ENCODE results near the gene CKB. TPM values are rescaled to one million over a fixed set of nuclear protein-coding genes. Genes with fewer than 3 reads are reported as not detected.
"Not testable (repeated sequence)": the region's sequence is repeated elsewhere in the genome, so short reads cannot be mapped to it uniquely, and the experiment has no call there.

CKB gene
- total RNA-seq, 1 donor from 2014 or later: 533 TPM

DNA sequence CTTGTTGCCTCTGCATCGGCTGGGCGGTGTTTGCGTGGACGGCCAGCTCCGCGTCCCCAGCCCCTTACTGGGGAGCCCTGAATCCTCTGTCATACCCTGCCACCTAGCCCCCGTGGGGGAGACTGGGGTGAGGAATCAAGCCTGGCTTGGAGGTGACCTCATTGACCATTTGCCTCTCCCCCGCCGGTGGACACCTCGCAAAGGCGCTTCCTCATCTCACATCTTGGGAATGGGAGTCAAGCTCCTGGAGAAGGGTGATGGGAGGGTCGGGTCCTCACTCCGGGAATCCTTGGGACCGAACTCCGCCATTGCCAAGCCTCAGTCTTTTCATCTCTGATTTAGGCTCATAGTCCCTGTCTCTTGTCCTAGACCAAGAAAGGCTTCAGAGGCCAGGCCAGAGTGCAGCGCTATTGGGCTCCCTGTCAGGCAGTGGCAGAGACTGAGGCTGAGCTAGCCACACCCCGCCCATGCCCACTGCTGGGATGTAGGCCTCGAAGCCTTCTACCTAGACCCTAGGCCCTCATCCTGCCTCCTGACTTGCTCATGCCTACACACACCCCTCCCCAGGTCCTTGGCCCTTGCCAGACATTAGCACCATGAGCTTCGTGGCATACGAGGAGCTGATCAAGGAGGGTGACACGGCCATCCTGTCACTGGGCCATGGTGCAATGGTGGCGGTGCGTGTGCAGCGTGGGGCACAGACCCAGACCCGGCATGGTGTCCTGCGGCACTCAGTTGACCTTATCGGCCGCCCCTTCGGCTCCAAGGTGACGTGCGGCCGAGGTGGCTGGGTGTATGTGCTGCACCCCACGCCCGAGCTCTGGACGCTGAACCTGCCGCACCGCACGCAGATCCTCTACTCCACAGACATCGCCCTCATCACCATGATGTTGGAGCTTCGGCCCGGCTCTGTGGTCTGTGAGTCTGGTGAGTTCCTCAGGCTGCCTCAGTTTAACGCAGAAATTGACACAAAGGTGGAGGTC lies 7.0 kb upstream of the CKB start:
- ATAC-seq: no peak
- intact Hi-C loops (cut with micrococcal nuclease): no loop called here

DNA sequence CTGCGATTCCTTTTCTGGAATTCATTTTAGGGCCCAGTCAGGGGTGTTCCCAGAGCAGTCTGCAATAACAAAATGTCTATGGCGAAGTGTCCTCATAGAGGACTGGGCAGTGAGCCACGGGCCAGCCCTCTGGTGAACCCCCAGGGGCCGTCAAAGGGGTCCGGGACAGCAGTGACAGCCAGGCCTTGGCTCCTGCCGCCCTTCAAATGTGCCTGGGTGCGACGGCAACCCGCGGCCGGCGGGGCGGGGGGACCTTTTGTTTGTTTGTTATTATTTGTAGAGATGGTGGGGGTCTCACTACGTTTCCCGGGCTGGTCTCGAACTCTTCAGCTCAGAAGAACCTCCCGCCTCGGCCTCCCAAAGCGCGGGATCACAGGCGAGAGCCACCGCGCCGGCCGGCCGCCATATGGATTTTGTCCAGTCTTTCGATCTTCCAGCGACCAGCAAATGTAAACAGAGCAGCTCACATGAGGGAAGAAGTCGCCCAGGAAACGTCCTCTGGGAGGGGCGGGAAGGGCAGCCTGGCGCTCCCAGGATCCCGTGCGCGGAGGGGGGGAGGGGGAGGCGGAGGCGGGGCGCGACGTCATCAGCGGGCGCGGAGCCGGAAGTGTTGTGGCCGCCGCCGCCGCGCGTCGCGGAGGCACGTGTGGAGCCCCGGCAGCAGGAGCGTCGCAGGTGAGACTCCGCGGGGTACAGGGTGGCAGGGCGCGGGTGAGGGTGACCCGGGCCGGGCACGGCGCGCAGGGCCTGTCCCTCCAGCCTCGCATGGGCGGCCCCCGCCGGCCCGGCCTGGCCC lies 6.2 kb upstream of the CKB start, which contains the start of gene TRMT61A:
Gene TRMT61A, plus strand, starts transcription at position 610 of the 796 bp plus-strand sequence. CDS start 783 bp downstream, outside the sequence.
- ATAC-seq: peak; percentile 90
- peak; percentile 93 for DNase-seq
- intact Hi-C loops (cut with micrococcal nuclease): no loop called here

More for the DNA sequence above, 7.0 kb upstream of the CKB start:
- peak; percentile 29 for DNase-seq

DNA sequence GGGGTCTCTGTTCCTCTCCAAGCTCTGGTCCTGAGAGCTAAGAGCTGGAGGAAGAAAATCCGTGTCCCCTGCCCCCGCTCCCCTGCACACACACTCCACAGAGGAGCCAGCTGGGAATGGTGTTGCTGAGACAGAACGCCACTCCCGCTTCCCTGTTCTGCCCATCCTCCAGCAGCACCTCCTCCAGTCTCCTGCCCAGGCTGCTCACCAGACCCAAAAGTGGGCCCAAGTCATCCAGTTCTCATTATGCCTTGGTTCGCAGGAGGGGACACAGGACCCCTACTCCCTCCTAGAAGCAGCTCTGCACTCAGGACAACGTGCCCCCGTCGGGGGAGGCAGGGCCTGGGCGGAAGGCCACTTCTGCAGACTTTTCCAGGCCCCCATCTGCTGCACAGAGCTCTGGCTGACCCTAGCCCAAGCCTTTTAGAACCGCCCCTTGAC lies 5.5 kb upstream of the CKB start:
- peak; percentile 56 for ATAC-seq
- intact Hi-C loops (cut with micrococcal nuclease): no loop called here
- DNase-seq: peak; percentile 51

DNA sequence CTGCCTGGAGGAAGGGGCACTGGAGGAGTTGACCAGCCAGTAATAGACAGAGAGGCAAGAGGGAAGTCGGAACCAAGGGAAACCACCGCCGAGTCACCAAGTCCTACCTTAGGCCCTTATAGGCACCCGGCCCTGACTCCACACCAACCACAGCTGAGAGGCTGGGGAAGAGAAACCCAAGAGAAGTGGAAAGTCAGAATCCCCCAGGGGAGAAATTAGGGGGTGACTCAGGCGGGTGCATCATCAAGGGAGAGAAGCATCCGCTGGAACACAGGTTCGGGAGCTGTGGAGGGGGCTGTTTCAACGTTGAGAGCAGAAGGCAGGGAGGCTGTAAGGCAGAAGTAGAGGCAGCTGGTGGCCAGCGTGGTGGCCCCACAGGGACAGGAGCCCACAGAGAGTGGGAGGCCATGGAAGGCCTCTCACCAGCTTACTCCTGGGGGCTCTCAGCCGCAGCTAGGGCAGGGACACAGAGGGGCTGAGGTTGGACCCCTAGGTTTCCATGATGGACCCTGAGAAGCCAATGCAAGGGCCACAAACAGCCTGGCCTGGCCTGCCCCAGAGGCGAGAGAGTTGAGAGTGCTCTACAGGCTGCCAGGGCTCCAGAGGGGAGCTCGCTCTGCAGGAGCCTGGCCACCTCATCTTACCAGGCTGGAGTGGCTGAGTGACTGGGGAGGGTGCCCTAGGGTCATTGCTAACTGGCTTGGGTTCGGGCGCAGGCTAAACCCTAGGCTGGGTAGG lies 4.9 kb upstream of the CKB start:
- ATAC-seq (peak; percentile 0), DNase-seq (peak; percentile 32)
- intact Hi-C loops (cut with micrococcal nuclease): no loop called here

DNA sequence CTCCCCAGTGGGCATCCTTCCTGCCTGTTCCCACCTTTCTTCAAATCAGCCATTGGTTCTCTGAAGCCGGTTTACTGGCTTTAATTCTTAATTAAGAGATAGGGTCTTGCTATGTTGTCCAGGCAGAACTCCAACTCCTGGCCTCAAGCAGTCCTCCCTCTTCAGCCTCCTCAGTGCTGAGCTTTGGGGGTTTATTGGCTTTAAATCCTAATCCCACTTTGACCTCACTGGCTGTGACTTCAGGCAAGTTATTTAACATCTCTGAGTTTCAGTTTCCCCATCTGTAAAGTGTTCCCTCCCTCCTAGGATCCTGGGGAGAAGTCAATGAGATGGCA lies 4.3 kb upstream of the CKB start:
- intact Hi-C loops (cut with micrococcal nuclease): no loop called here
- DNase-seq: no peak
- ATAC-seq: no peak

DNA sequence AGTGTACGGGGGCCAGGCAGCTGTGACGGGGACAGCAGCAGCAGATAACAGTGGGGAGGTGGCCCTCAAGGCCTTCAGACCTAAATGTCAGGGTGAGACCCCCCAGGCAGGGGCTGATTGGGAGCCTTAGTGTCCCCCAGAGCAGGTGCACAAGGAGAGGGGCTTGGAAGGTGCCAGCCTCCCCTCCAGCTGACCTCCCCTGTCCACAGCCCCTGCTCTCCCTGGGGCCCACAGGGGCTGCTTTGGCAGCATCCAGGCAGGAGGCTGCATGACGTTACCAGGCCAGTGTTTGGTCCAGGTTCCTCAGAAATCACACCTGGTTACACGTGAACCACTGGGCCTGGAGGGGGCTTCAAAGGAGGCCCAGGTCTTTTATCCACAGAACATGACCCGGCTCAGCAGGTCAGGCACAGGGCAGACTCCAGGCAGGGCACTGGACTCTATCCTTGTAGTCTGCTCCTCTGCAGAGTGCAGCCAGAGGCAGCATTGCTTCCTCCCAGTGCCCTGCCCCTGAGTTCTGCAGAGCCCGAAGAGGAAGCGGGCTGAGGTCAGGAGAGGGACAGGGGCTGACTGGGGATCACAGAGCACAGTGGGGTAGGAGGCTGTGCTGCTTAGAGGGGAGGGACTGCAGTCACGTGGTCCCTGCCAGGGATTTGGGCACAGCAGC lies 3.8 kb upstream of the CKB start:
- intact Hi-C loops (cut with micrococcal nuclease): no loop called here
- peak; percentile 36 for DNase-seq
- no peak for ATAC-seq

DNA sequence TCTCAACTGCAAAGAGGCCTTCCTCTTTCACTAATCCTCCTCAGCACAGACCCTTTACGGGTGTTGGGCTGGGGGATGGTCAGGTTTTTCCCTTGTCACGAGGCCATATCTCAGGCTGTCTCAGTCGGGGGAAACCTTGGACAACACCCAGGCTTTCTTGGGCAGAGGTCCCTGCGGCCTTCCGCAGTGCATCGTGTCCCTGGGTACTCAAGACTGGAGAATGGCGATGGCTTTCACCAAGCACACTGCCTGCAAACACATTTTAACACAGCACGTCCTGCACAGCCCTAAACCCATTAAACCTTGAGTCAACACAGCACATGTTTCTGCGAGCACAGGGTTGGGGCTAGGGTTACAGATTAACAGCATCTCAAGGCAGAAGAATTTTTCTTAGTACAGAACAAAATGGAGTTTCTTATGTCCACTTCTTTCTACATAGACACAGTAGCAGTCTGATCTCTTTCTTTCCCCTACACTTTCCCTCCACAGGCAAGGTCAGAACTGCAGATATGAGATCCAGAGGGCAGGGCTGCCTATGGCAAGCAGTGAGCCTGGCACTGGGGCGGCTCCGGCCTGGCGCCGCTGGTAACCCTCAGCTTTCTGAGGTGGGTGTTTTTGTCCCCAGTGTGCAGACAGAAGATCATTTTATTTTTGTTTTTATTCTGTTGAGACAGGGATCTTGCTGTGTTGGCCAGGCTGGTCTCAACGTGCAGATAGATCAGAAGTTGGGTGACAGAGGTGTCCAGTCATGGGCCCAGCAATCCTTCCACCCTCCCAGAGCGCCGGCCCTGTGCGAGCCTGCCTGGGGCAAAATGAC lies 3.0 kb upstream of the CKB start:
- DNase-seq: peak; percentile 43
- ATAC-seq; intact Hi-C loops (cut with micrococcal nuclease): not testable (repeated sequence)

DNA sequence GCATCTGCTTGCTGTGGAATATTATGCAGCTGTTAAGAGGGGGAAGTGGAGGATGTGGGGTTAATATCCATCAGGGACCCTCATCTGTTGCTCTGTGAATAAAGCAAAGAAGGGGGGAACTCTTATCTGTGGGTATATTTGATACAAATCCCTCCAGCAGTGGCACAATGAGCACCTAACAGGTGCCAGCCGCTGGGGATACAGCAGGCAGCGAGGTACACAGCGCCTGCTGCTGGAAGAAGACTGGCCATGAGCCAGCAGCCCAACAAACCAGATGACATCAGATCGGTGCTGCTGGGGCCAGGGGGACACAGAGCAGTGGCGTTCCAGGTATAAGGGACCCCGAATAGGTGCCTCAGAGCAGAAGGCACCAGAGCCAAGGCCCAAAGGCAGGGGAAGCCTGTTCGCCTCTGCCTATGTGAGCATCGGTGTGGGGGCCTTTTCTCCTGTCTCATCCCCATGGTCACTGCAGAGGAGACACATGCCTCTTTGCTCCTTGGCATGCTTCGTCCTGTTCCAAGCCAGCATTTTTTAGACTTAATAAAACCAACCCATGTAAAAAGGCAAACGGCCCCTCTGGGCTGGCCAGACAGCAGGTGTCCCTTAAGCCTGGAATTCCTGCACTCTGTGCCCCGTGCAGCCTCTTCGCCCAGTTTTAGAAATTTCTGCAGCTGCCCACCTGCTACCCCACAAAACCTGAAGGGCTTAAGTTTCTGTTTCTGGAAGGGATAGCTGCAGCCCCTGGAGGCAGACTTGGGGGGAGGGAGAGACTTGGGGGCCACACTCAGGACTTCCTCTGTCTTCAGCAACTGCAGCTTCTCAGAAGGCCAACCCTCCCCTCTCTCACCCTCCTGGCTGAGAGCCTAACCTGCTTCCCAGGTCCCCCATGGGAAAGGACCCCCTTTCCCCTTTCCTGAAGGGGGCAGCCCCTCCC lies 1.6 kb upstream of the CKB start:
- intact Hi-C loops (cut with micrococcal nuclease): no loop called here
- DNase-seq: peak; percentile 35
- no peak for ATAC-seq

DNA sequence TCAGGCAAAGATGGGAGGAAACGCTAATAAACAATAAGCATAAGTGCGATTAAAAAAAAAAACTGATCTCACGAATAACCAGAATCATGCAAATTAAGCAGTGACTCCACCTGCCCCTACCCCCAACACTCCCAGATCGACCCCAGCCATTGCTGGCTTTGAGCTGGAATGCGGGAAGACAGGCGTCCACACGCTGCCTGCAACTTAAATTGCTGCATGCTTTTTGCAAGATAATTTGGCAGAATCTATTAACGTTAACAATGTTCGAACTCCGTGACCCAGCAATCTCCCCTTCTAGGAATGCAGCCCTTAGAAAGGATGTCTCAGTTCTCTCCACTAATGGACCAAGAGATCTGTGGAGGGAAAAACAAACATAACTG lies 935 bp upstream of the CKB start:
- intact Hi-C loops (cut with micrococcal nuclease): no loop called here
- DNase-seq (no peak), ATAC-seq (no peak)

DNA sequence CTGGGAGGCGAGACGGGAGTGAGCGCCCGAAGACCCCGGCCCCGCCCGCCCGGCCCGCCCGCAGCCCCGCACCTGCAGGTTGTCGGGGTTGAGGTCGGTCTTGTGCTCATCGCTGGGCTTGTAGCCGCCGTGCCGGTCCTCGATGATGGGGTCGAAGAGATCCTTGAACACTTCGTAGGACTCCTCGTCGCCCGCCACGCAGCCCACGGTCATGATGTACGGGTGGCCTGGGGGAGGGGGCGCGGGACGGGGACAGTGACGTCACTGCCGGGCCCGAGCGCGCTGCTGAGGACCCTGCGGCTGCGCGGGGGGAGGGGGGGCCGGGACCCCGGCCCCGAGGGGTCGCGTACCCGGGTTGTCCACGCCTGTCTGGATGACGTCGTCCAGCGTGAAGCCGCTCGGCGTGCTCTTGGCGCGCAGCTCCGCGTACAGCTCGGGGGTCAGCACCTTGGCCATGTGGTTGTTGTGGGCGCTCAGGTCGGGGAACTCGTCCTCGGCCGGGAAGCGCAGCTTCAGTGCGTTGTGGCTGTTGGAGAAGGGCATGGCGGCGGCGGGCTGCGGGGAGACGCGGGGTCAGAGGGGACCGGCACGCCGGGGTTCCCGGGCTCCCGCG lies 573 bp downstream of the CKB start:
- no peak for ATAC-seq
- intact Hi-C loops (cut with micrococcal nuclease): no loop called here
- peak; percentile 64 for DNase-seq

DNA sequence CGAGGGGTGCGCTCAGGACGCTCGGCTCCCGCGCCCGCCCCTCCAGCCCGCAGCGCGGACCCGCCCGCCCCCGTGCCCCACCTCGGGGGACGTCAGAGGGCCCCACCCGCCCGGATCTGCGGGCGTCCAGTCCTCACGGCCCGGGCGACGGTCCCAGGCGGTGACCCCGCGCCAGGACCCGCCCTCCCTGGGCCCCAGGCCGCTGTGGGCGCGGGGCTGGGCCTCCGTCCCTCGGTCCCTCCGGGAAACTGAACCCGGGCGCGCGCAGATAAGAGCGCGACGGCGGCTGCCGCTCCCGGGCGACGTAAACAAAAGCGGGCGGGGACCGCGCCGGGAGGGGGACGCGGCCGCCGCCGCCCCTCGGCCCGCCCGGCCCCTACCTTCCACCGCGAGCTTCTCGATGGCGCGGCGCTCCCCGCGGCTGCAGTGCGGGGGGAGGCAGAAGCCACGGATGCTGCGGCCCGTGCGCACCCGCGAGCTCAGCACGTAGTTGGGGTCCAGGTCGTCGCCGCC lies 1.1 kb downstream of the CKB start:
- DNase-seq (no peak), ATAC-seq (peak; percentile 59)
- intact Hi-C loops (cut with micrococcal nuclease): no loop called here

DNA sequence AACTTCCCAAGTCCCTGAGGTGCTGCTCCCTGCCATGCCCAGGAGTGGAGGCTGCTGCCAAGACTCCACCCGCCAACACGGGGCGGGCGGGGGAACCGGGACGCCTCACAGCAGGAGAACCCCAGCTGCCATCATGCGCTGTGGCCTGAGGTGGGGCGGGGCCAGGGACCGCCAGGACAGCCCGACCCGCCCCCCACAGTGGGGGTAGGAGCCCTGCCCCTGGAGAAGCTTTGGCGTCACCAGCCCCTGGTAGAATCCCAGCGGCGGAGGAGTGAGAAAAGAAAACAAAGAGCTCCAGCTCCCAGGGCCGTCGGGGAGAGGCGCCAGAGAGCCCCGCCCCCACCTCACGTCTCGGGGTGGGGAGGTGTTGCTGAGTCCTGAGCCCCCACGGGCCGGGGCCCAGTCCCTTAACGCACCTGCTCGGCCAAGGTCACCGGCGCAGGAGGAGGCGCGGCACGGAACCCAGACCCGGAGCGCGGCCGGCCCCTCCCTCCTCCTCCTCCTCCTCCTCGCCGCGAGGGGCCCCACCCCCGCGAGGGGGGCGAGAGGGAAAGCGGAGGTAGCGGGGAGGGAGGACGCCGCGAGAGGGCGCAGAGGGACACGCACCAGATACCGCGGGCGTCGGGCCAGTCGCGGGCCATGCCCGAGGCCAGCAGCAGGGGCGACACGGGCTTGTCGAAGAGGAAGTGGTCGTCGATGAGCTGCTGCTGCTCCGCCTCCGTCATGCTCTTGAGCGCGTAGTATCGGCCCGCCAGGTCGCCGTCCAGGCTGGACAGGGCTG lies 1.8 kb downstream of the CKB start:
- intact Hi-C loops (cut with micrococcal nuclease): no loop called here
- ATAC-seq (peak; percentile 66), DNase-seq (peak; percentile 93)

DNA sequence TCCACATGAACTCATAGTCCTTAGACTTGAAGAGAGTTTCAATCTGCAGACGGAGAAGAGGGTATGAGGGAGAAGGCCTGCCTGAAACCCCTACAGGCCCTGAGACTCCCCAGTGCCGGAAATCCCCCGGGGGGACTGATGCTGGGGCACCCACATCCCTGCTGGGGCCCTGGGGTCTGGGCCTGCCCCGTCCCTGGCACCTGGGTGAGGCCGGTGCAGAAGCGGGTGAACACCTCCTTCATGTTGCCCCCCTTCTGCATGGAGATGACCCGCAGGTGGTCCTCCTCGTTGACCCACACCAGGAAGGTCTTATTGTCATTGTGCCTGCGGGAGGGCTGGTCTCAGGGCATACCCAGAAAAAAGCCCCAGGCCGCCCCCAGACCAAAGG lies 2.4 kb downstream of the CKB start:
- intact Hi-C loops (cut with micrococcal nuclease): no loop called here

DNA sequence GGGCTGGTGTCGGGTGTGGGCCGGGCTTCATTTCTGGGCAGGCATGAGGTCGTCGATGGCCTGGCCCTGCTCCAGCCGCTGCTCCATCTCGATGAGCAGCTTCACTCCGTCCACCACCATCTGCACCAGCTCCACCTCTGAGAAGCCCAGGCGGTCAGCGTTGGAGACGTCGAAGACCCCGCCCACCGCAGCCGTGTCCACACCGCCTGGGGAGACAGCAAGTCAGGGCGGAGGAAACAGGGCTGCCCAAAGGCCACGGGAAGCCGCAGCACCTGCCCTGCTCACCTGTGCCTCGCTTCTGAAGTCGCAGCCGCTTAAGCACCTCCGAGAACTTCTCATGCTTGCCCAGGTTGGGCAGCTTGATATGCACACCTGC lies 2.8 kb downstream of the CKB start:
- intact Hi-C loops (cut with micrococcal nuclease): no loop called here
- ATAC-seq (no peak), DNase-seq (peak; percentile 63)

More for the DNA sequence above, 2.4 kb downstream of the CKB start:
- ATAC-seq (no peak), DNase-seq (no peak)

DNA sequence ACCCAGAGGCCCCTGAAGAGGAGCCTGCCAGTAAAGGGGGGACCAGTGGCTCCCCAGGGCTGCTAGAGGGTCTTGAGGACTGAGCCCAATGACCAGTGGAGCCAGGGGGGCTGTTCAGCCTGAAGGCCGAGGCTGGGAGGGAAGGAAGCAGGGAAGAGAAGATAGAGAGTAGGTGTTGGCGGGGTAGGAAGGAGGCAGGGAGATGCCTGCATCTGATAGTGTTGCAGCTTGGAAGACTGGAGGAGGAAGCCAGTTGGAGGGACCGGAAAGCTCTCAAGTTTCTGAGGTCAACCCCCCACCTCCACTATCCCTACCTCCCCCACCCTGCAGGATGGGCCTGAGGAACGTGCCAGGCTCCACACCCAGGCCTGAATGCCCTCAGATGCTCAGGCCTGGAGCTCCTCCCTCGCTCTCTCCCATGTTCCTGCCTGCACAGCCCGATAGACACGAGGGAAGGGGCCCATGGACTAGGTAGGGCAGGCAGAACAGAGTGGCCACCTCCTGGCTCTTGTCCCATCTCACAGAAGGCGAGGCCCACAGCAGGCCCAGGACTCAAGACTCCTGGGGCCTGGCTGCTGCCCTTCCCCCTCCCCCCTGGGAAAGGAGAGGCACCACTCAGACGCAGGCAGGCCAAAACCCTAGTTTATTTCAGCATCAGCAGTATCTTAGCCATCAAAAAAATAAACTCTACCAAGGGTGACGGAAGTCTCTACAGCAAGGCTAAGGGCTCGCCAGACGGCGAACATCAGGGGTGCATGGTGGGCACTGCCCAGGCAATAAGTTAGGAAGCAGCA lies 3.4 kb downstream of the CKB start:
- intact Hi-C loops (cut with micrococcal nuclease): no loop called here
- DNase-seq (peak; percentile 36), ATAC-seq (no peak)

Measured in left ventricle myocardium superior (tissue), 1 donor.